Stimulated activated CD4-positive, alpha-beta T cell treated with anti-CD3 and anti-CD28 coated beads, Interleukin-15, amount 100 ng/mL, for 48 hours (primary cell): ENCODE results near the gene BIRC2.

Experiments
- DNase-seq, 2 donors: peaks; one replicate each; pipeline ENCODE4 v3.0.0-alpha.2; 2020; ENCODE audit warnings: low read depth in 2 of 2

The BIRC2 gene

DNA sequence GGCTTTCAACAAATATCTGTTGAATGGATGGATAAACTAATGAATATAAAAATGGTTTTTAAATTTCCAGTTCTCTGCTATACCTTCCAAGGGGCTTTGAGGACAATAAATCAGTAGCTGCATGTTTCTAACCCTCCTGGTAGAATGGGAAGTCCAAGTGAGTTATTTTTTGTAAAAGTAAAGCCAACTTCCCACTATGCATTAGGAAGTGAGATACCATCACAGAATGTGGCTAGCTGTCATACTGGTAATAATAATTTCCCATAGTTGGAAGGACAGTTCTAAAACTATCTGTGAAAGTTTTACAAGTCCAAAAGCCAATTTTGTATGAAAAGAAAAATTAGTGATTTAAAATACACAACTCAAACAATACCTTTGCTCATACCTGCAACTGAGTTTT lies 55.5 kb downstream of the BIRC2 start:
- no peak for DNase-seq

DNA sequence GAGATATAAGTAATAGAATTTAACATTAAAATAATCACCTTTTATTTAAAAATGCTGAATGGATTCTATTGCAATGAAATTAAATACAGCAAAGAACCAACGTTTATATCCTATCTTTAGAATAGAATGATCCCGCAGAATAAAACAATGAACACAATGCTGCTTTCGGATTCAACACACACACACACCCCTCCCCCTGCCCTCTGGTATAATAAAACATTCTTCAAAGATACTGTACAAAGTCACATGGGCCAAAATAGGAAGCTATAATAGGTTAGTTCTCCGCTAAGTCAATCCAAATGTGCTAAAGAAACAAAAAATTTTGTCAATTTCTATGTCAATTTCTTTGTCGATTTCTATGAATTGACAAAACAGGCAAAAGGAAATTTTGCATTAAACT lies 58.5 kb downstream of the BIRC2 start:
- no peak for DNase-seq

DNA sequence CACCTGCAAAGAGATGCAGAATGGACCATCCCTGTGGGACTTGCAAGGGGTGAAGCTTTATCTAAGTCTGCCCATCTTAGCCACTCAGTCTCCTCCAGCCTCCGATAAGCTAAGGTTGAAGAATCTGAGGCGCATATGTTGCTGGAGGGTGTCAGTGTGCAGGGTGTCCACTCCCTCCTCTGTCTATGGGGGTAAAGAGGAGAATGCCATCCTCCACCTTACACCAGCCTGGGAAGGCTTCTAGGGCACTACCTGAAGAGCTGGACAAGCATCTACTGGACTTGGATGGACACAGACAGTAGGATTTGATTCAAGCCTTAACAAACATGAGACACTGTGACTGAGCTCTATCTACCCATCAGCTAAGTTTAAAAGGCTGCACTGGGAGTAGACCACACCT lies 59.1 kb downstream of the BIRC2 start:
- DNase-seq: no peak

DNA sequence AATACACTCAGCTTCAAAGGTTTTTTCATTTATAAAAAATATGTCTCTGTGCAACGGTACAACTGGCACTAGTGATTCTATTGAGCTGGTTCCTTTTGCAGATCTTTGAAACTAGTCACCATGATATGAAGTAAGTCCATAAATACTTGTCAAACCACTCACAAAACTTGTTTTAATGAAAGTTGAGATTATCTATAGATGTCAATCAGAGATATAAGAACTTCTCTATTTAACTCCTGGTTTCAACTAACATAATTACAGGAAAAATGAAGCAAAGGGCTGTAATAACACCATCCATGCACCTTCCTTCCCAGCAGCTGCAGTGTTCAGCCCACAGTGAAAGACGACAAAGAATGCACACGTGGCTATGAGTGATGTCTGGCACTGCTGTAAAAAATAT lies 60.9 kb downstream of the BIRC2 start:
- no peak for DNase-seq

DNA sequence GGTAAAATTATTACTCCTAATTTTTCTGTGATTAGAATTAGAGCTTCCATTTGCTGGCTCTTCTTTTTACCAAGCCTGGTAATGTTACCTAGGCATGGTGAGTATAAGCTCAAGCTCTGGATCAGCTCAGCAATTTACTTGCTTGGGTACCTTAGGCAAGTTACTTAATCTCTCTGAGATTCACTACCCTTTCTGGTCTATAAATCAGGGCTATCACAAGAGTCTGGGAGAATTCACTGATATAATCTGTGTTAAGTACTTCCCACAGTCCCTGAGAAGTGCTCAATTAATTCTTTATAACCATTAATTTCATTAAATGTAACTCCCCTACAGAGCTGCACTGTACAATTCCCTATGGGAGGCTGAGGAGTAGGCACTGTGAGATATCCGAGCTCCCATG lies 61.3 kb downstream of the BIRC2 start:
- no peak for DNase-seq

DNA sequence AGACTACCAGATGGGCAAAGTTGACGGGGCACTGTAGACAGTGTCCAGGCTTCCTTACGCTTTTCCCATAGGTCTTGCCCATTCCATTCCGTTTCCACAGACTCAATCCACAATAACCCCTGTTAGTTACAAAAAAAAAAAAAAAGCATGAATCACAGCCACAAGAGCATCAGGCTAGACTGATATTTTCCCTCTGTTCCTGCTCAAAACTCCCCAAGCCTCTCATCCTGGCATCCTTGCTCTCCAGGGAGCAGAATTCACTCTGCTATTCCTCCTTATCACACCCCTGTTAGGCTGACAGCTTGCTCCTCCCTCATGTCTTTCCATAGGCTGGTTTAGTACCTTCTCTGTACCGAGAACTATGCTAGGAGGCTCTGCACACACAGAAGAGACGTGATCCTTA lies 63.4 kb downstream of the BIRC2 start:
- no peak for DNase-seq

- DNase-seq: no peak
Observed at GRCh38 chr11:102411142-102411541, 64.1 kb downstream of the BIRC2 start.

GRCh38 chr11:102413497-102413896 lies 66.5 kb downstream of the BIRC2 start:
- DNase-seq: no peak

DNA sequence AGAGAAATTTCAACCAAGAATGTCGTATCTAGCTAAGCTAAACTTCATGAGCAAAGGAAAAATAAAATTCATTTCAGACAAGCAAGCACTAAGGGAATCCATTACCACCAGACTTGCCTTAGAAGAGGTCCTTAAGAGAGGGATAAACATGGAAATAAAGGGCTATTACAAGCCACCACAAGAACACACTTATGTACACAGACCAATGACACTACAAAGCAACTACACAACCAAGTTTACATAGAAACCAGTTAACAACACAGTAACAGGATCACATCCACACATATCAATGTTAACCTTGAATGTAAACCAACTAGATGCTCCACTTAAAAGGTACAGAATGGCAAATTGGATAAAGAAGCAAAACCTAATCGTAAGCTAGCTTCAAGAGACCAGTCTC lies 67.5 kb downstream of the BIRC2 start:
- DNase-seq: no peak

DNA sequence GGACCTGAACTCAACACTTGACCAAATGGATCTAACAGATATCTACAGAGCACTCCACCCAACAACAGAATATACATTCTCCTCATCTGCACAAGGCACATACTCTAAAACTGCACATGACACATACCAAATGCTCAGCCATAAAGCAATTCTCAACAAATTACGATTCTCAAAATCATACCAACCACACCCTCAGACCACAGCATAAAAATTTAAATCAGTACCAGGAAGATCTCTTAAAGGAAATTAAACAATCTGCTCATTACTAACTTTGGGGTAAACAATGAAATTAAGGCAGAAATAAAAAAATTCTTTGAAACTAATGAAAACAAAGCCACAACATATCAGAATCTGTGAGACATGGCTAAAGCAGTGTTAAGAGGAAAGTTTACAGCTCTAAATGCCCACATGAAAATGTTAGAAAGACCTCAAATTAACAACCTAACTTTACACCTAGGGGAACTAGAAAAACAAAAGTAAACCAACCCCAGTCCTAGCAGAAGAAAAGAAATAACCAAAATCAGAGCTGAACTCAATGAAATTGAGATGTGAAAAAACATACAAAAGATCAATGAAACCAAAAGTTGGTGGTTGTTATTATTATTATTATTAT lies 68.4 kb downstream of the BIRC2 start:
- DNase-seq: no peak

- DNase-seq: no peak
Observed at GRCh38 chr11:102416976-102417375, 70.0 kb downstream of the BIRC2 start.

DNA sequence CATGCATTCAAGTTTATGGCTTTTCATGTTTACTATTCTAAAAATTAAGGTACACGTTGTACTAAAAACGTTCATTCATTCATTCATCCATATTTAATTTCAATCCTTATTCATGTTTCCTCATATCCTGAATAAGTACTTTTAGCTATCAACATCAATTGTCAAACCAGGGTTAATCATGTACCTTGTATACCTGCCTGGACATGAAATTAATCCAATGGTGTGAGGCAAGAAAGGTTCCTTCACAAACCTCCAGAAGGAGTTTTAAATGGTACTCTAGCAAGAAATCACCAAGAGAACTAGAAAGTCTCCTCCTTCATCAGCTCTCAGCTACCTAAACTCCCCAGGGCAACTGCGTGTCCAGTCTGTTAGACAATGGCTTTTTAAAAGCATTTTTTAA lies 72.2 kb downstream of the BIRC2 start:
- no peak for DNase-seq

DNA sequence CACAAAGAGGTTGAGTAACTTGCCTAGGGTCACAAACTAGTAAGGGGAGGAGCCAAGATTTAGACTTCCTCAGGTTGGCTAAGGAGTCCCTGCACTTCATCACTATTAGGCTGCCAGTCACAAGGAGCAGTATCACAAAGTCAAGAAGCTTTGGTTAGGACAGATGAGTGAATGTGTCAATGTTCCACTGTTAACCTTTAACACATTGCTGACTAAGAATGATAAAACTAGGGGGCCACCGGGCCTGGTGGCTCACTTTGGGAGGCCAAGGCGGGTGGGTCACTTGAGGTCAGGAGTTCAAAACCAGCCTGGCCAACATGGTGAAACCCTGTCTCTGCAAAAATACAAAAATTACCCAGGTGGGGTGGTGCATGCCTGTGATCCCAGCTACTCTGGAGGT lies 73.5 kb downstream of the BIRC2 start:
- DNase-seq: peak in 1 of 2 donors; percentile 14

DNA sequence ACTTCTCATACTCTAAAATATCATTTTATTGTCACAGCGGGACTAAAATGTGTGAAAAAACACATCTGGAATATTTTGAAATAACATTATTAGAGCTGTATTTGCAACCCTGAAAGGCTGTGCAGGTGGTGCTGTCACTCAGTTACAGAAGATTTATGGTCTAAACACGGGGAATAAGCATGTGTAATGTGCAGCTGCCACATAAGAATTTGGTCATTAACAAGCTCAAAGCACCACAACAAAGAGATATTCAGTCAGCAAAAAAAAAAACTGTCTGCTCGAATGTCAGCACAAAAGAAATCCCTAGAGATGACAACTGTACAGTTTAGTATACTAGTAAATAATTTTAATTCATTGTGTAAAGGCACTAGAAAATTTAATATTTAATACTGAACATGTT lies 74.2 kb downstream of the BIRC2 start:
- DNase-seq: no peak

DNA sequence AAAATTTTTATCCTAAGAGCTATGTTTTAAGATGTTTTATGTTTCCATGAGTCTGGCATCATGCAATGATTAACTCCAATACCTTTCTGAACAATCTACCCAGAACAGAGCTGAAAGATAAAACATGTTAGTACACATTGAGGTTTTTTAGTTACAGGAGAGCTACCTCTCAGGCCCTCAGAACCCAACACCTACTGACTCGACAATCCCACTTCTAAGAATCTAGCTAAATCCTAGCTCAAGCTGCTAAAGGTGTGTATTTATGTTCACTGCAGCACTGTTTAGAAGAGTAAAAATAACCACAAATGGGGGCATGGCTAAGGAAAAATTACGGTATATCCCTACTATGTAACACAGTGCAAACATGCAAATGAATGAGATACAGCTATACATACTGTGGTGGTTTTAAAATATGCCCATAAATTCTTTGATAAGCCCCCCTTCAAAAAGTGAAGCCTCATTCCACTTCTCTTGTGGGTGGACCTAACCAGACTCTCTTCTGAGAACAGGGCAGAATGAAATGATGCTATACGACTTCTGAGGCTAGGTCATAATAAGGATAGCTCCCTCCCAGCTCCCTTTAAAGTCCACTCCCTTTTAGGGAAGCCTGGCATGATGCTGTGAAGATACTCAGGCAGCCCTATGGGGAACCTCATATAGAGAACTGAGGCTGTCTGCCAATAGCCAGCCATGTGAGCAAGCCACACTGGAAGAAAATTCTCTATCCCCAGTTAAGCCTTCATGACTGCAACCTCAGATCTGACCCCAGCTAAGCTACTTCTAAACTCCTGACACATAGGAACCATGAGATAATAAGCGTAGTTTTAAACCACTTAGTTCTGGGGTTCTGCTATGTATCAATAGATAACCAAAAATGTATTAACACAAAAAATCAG lies 76.1 kb downstream of the BIRC2 start:
- no peak for DNase-seq

GRCh38 chr11:102423936-102424335 lies 76.9 kb downstream of the BIRC2 start:
- no peak for DNase-seq

DNA sequence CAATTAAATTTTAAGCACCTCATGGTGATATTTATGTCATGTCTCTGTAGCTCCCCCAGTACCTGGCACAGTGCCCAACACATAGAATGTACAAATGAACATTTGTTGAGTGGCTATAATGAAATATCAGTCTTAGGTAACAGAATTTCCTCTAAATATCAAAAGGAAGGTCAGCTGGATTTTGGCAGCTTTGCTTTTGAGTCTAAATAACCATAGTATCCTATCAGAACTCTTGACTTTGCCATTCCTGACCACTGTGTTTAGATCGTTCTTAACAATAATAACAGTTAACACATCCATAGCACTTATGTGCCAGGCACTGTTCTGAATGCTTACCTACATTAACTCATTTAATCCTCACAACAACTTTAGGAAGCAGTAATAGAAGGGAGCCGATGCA lies 79.0 kb downstream of the BIRC2 start:
- no peak for DNase-seq

GRCh38 chr11:102426570-102426969 lies 79.6 kb downstream of the BIRC2 start:
- no peak for DNase-seq

GRCh38 chr11:102427068-102427467 lies 80.1 kb downstream of the BIRC2 start:
- DNase-seq: no peak
